Iris pigment epithelial cell (primary cell): ENCODE measurements around the gene SLC22A5.
"Not testable (repeated sequence)": the region's sequence is repeated elsewhere in the genome, so short reads cannot be mapped to it uniquely, and the experiment has no call there.

Experiments
- DNase-seq: peaks from one replicate; pipeline ENCODE4 v3.0.0-alpha.2; 2011; ENCODE audit warnings: low read depth

The SLC22A5 gene

GRCh38 chr5:132413567-132413966, 44.1 kb downstream of the SLC22A5 start:
- no peak for DNase-seq

- DNase-seq, result peak; percentile 73
Observed at GRCh38 chr5:132414634-132415378, 45.3 kb downstream of the SLC22A5 start.

GRCh38 chr5:132415516-132415915, 46.0 kb downstream of the SLC22A5 start:
- DNase-seq, result not testable (repeated sequence)

GRCh38 chr5:132416306-132417009, 46.9 kb downstream of the SLC22A5 start:
- no peak for DNase-seq

GRCh38 chr5:132417010-132417439, 47.5 kb downstream of the SLC22A5 start:
- DNase-seq, result no peak

GRCh38 chr5:132417461-132417860, 48.0 kb downstream of the SLC22A5 start:
- no peak for DNase-seq

GRCh38 chr5:132417889-132418485, 48.5 kb downstream of the SLC22A5 start:
- DNase-seq, result no peak

- DNase-seq, result no peak
Observed at GRCh38 chr5:132418881-132419280, 49.4 kb downstream of the SLC22A5 start.

GRCh38 chr5:132419502-132420468, 50.3 kb downstream of the SLC22A5 start:
- DNase-seq, result peak; percentile 79

- no peak for DNase-seq
Observed at GRCh38 chr5:132420706-132421272, 51.3 kb downstream of the SLC22A5 start.

- DNase-seq, result no peak
Observed at GRCh38 chr5:132421462-132421861, 52.0 kb downstream of the SLC22A5 start.

GRCh38 chr5:132422720-132423437, 53.4 kb downstream of the SLC22A5 start:
- peak; percentile 51 for DNase-seq

GRCh38 chr5:132423438-132423898, 54.0 kb downstream of the SLC22A5 start:
- DNase-seq, result no peak

- DNase-seq, result no peak
Observed at GRCh38 chr5:132424167-132424880, 54.8 kb downstream of the SLC22A5 start.

- peak; percentile 92 for DNase-seq
Observed at GRCh38 chr5:132425009-132425937, 55.8 kb downstream of the SLC22A5 start.

- DNase-seq, result no peak
Observed at GRCh38 chr5:132425975-132426524, 56.5 kb downstream of the SLC22A5 start.

- DNase-seq, result peak; percentile 98
Observed at GRCh38 chr5:132426525-132427138, 57.1 kb downstream of the SLC22A5 start.
